ENCODE measurements around the gene TOMM5.
"Not testable (repeated sequence)": the region's sequence is repeated elsewhere in the genome, so short reads cannot be mapped to it uniquely, and the experiment has no call there.

Gene TOMM5

DNA sequence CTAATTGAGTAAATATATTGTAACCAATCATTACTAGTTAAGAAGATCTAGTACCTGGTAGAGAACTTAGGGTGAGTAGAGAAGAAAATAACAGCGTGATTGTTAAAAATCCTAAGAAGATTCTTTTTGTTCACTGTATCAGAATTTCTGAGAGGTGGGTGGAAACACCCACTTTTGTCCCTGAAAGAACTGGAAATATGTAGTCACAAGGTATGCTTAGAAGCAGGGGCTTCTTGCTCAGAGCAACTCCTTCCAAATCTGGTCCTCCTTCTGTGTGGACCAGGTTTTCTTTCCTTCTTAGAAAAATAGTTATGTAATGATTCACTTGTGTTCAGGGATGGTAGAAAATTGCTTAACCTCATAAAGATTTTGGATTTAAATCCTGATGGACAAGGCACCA lies 11.9 kb upstream of the TOMM5 start:
- DNase-seq (ENCODE audit: low read depth in 1 of 2, low spot score in 1 of 2) = no peak
- TF ChIP-seq JUND (IDR thresholded peaks at IDR 0.05; ENCODE audit: low read depth) = no peak
- in situ Hi-C loops (cut with HindIII; ENCODE audit: low pct_unique_long_range_greater_than_20kb, low sequenced_read_pairs) = no loop called here

DNA sequence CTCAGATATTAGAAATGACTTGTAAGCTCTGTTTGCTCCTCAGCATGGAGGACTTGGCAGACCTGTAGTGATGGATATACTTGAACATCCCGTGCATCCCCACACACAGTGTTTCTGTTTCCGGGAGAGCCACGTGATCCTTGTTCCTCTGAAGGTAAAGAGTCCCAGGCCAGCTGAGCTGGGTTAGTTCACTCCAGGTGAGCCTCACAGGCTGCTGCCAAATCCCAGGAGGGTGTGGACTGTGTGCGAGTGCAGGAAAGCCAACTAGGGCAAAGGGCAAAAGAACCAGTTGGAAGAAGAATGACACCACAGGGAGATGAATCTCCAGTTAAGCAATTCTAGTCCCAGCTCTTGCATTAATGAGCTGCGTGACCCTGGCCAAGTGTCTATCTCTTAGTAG lies 10.4 kb upstream of the TOMM5 start:
- no peak for TF ChIP-seq JUND (IDR thresholded peaks at IDR 0.05; ENCODE audit: low read depth)
- in situ Hi-C loops (cut with HindIII; ENCODE audit: low pct_unique_long_range_greater_than_20kb, low sequenced_read_pairs) = no loop called here
- peak in 1 of 2 experiments; percentile 88 for DNase-seq (ENCODE audit: low read depth in 1 of 2, low spot score in 1 of 2)

DNA sequence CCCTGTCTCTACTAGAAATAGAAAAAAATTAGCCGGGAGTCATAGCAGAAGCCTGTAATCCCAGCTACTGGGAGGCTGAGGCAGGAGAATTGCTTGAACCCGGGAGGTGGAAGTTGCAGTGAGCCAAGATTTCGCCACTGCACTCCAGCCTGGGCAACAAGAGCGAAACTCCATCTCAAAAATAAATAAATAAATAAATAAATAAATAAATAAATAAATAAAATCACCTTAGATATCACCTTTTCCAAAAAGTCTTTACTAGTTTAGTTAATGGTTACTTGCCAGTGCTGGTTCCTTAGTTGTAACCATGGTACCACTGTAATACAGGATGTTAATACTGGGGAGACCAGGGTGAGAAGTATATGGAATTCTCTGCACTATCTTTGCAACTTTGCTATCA lies 9.7 kb upstream of the TOMM5 start:
- in situ Hi-C loops (cut with HindIII; ENCODE audit: low pct_unique_long_range_greater_than_20kb, low sequenced_read_pairs); DNase-seq (ENCODE audit: low read depth in 1 of 2, low spot score in 1 of 2): not testable (repeated sequence)

DNA sequence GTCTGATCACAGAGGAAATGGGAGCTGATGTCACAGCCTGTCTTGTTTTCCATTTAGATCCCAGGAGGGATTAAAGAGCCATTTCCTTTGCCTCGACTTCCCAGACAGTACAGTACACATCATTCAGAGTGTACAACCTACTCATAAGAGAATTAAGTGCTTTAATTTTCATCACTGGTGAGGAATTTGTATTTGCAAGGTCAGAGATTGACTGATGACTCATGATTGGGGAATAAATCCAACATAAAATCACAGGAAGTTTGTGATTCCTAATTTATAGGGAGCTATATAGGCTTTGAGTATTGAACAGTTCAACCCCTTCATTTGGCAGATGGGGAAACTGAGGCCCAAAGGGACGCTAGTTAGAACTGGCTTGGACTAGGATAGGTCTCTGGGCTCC lies 4.1 kb upstream of the TOMM5 start:
- in situ Hi-C loops (cut with HindIII; ENCODE audit: low pct_unique_long_range_greater_than_20kb, low sequenced_read_pairs) = no loop called here
- DNase-seq (ENCODE audit: low read depth in 1 of 2, low spot score in 1 of 2) = no peak
- TF ChIP-seq JUND (IDR thresholded peaks at IDR 0.05; ENCODE audit: low read depth) = no peak

DNA sequence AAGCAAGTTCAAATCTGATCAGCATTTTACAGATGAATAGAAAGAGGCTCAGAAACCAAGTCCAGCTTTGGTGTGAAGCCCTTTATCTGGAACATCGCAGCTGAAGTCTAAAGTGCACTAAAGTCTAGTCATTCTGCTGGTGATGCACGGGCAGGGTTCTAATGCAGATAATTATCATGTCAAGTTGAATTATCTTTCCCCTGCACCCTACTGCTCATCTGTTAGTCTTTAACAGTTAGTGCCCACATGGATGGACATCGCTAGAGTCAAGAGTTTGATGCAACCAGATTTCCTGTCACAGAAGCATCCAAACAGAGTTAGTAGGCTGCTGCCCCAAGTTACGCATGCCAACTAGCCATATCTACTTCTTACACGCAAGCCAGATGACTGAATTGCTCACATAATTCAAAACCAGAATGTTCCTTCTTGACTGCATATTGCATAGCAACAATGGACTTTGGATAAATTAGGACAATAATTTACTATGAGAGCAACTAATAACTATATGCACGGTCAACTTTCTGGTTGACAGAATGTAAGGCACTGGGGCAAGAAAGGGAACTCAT lies 1.6 kb upstream of the TOMM5 start:
- in situ Hi-C loops (cut with HindIII; ENCODE audit: low pct_unique_long_range_greater_than_20kb, low sequenced_read_pairs) = no loop called here
- TF ChIP-seq JUND (IDR thresholded peaks at IDR 0.05; ENCODE audit: low read depth) = no peak
- DNase-seq (ENCODE audit: low read depth in 1 of 2, low spot score in 1 of 2) = no peak

DNA sequence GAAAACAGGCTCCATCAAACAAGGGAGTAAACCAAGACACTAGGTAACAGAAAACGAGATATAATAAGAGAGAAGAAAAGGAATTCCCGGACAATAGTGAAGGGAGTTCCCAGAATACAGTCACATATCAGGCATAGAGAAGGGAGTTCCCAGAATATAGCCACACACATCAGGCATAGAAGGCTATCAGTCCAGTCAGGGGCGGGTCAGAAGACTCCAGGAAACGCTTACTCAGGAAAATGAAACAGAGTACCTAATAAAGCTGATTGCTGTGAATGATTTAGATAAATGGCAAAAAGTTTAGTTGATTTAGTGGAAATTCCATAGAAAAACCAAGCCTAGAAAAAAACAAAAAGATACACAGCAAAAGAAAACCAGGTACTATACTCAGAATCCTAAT lies 4.9 kb downstream of the TOMM5 start:
- in situ Hi-C loops (cut with HindIII; ENCODE audit: low pct_unique_long_range_greater_than_20kb, low sequenced_read_pairs) = no loop called here
- no peak for DNase-seq (ENCODE audit: low read depth in 1 of 2, low spot score in 1 of 2)

DNA sequence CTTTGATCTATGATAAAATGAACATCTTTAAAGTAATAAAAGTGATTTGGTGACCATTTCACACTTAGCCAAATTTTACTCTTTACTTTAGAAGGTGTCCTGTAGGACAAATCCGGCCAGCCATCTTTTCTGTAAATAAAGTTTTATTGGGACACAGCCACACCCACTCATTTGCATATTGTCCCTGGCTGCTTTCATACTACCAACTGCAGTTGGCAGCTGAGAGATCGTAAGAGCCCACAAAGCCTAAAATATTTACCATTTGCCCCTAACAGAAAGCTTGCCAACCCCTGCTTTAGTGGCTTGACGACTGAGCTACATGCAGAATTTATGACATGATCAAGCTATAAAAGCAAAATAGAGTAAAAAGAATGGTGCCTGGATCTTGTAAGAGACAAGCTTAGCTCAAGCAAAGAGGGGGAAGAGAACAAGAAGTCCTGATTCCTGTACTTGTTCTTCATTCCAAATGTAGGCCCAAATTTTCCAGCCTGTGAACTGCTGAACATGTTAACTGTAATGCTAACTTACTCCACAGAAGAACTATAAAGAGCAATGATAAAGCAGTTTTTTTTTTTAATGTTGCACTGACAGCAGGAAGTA lies 8.8 kb downstream of the TOMM5 start:
- in situ Hi-C loops (cut with HindIII; ENCODE audit: low pct_unique_long_range_greater_than_20kb, low sequenced_read_pairs) = no loop called here
- no peak for DNase-seq (ENCODE audit: low read depth in 1 of 2, low spot score in 1 of 2)
- TF ChIP-seq JUND (IDR thresholded peaks at IDR 0.05; ENCODE audit: low read depth) = no peak

More for the DNA sequence above, 4.9 kb downstream of the TOMM5 start:
- no peak for TF ChIP-seq JUND (IDR thresholded peaks at IDR 0.05; ENCODE audit: low read depth)

DNA sequence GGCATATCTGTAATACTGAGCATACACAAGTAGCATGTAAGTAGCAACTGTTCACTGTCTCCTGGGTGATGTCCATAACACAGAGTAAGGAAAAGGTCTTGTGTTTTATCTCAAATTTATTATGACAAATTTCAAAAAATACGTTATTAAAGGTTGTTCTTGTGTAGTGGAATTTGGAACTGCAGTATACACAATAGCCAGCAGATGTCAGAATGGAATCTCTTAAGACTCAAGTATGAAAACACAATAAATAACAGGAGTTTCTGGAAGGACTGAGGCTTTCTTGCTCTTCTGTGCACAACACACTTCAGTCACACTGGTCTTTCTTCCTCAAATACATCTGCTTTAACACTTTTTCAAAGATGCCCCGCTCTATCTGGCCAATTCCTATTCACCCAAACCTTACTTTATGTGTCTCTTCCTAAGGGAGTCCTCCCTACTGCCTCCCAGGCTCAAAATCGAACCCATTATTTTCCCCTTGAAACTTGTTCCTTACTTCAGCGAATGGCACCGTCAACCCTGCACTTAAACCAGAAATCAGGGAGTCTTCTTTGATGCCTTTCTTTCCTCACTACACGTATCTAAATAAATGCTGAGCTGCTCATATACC lies 9.7 kb downstream of the TOMM5 start:
- in situ Hi-C loops (cut with HindIII; ENCODE audit: low pct_unique_long_range_greater_than_20kb, low sequenced_read_pairs) = no loop called here
- peak in 1 of 2 experiments; percentile 61 for DNase-seq (ENCODE audit: low read depth in 1 of 2, low spot score in 1 of 2)
- TF ChIP-seq JUND (IDR thresholded peaks at IDR 0.05; ENCODE audit: low read depth) = no peak

DNA sequence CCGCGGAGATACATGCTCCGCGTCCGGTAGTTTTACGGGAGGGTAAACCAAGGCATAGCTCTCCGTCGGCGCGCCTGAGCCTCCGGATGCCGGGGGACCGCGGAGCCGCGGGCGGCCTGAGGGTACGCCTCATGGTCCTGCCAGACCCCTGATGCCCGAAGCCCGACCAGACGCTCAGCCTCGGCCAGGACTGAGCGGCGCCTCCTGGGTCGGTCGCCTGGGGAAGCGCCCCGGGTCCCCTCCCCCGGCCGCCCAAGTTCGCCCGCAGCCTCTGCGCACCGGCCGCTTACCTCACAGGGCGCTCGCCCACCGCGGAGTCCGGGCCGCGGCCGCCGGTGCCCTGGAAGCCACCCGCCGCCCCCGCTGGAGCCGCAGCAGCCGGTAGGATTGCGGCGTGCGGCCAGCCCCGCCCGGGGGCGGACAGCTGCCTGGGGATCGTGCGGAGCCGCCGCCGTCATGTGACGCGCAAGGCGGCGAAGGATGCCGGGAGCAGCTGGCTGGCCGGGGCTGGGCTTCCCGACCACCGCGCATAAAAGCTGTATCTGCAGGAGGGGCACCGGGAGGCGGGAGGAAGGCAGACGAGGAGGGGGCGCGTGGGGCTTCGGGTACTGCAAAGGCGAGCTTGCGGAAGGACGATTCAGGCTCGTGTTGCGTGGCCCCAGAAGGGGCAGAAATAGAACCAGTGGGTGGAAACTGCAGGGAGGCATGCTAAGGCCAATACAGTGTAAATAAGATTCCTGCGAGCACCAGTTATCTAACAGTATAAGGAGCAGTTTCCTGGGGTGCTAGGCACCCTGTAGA lies 16.3 kb downstream of the TOMM5 start, which contains the start of gene FBXO10:
Gene FBXO10 (minus strand): TSS at position 460 of the 801 bp plus-strand sequence. CDS start 34,612 bp downstream, outside the sequence.
- no peak for TF ChIP-seq JUND (IDR thresholded peaks at IDR 0.05; ENCODE audit: low read depth)
- in situ Hi-C loops (cut with HindIII; ENCODE audit: low pct_unique_long_range_greater_than_20kb, low sequenced_read_pairs) = no loop called here
- DNase-seq (ENCODE audit: low read depth in 1 of 2, low spot score in 1 of 2) = peak; percentile 30 to 52

DNA sequence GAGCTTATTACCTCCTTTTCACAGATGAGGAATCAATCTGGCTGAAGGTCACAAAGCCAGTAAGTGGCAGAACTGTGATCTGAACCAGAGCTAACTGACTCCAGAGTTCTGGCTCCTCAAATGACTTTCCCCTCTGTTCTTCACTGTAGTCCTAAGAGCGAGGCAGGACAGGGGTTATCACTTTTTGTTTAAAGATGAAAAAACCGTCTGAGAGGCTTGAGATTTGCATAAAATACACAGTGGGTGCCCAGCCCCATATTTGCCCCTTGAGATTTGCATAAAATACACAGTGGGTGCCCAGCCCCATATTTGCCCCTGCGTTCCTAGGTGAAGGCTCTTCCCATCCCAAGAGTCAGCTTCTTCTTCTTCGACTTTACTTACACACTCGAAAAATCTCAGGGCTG lies 16.9 kb downstream of the TOMM5 start:
- TF ChIP-seq JUND (IDR thresholded peaks at IDR 0.05; ENCODE audit: low read depth) = no peak
- in situ Hi-C loops (cut with HindIII; ENCODE audit: low pct_unique_long_range_greater_than_20kb, low sequenced_read_pairs) = no loop called here
- no peak for DNase-seq (ENCODE audit: low read depth in 1 of 2, low spot score in 1 of 2)

DNA sequence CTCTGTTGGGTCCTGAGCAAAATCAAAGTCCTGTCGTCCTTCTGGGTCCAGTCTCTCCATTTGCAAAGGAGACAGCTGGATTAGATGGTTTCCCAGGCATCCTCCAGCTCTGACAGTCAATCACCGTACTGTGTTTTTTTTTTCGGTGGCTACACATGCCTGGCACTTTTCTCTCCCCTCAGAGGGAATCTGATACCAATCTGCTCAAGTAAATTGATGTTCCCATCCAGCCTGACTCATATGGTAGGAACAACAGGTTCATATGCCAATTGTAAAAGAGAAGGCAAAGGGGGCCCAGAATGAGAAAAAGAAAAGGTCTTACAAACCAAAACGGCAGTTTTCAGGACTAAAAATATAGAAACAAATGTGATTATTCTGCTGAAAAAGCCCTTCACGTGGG lies 17.4 kb downstream of the TOMM5 start:
- DNase-seq (ENCODE audit: low read depth in 1 of 2, low spot score in 1 of 2) = no peak
- TF ChIP-seq JUND (IDR thresholded peaks at IDR 0.05; ENCODE audit: low read depth) = no peak
- in situ Hi-C loops (cut with HindIII; ENCODE audit: low pct_unique_long_range_greater_than_20kb, low sequenced_read_pairs) = no loop called here

DNA sequence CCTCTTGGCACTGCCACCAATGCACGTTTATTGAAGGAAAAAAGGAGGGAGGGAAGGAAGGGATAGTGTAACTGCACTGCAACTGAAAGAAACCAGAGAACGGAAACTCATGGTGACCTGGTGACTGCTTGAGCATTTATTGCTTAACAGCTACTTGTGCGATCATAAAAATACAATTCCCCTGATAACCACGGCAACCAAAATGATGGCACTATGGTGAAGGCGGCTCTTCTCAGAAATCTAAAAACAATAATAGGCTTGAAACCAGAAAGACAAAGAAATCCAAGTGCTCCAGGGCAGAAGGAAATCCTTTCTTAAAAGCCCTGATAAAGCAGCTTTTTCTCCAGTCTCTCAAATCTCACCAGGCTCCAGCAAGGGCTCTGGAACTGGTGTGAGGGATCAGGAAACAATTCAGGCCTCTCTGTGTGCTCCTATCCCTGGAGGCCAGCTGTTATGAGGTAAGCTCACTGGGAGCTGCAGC lies 18.1 kb downstream of the TOMM5 start:
- TF ChIP-seq JUND (IDR thresholded peaks at IDR 0.05; ENCODE audit: low read depth) = no peak
- DNase-seq (ENCODE audit: low read depth in 1 of 2, low spot score in 1 of 2) = no peak
- in situ Hi-C loops (cut with HindIII; ENCODE audit: low pct_unique_long_range_greater_than_20kb, low sequenced_read_pairs) = no loop called here

DNA sequence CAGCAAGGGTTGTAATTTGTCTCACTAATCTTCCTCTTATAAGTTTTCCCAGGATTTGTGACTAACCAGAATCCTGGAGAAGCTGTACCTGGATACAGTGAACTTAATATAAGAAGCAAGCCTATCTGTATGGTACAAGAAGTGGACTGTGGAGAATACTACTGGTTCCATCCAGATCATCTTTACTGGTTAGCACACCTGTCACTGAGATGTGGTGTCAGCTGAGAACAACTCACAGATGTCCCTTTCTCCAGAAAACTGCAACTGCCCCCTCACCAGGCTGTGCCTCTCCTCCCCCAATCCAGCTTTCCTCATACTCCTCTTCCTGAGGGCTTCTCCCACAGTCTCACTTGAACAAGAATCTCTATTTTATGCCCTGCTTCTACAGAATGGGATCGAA lies 21.1 kb downstream of the TOMM5 start:
- in situ Hi-C loops (cut with HindIII; ENCODE audit: low pct_unique_long_range_greater_than_20kb, low sequenced_read_pairs) = no loop called here
- TF ChIP-seq JUND (IDR thresholded peaks at IDR 0.05; ENCODE audit: low read depth) = no peak
- no peak for DNase-seq (ENCODE audit: low read depth in 1 of 2, low spot score in 1 of 2)
